ACC112 (cell line): ENCODE measurements around the gene MIB2.

ENCODE experiments used
- H2AFZ ChIP-seq: fragments of 200-600 bp; sonication (generic); one replicate; pipeline ENCODE4 v1.6.0; 2017; ENCODE audit warnings: antibody characterized with exemption, low read length; ENCODE audit not compliant: unreplicated experiment
- H3K27ac ChIP-seq: fragments of 200-600 bp; sonication (generic); 2 replicates; pipeline ENCODE4 v1.5.1; 2014; ENCODE audit warnings: low read depth, mild to moderate bottlenecking, antibody characterized with exemption, low read length, moderate library complexity
- H3K27me3 ChIP-seq: fragments of 200-600 bp; sonication (generic); 2 replicates; pipeline ENCODE4 v1.6.1; 2014; ENCODE audit warnings: mild to moderate bottlenecking, antibody characterized with exemption, low read length, moderate library complexity, mixed read lengths; ENCODE audit not compliant: insufficient read depth
- H3K36me3 ChIP-seq: fragments of 200-600 bp; sonication (generic); 2 replicates; pipeline ENCODE4 v1.6.1; 2016; ENCODE audit warnings: mild to moderate bottlenecking, antibody characterized with exemption, low read length, moderate library complexity, mixed read lengths; ENCODE audit not compliant: insufficient read depth
- H3K4me1 ChIP-seq: fragments of 200-600 bp; sonication (generic); one replicate; pipeline ENCODE4 v1.6.1; 2016; ENCODE audit warnings: low read length, mixed read lengths; ENCODE audit not compliant: insufficient read depth, unreplicated experiment, control insufficient read depth
- H3K4me3 ChIP-seq: fragments of 200-600 bp; sonication (generic); 2 replicates; pipeline ENCODE4 v1.5.1; 2014; ENCODE audit warnings: mild to moderate bottlenecking, low read depth, low read length
- H3K79me2 ChIP-seq: fragments of 200-600 bp; sonication (generic); one replicate; pipeline ENCODE4 v1.6.0; 2016; ENCODE audit warnings: low read length; ENCODE audit not compliant: control insufficient read depth, unreplicated experiment, insufficient read depth

Gene MIB2

GRCh38 chr1:1616045-1616790 lies 918 bp downstream of the MIB2 start:
- Histone ChIP-seq H3K79me2 (peaks cover 16% of the 10 kb centered on the region), H3K27ac (peak overlapping the region; percentile 100; the same call in 1 of the 2 replicates), H2AFZ (peak overlapping the region; percentile 95)

GRCh38 chr1:1616838-1617237 lies 1.5 kb downstream of the MIB2 start:
- Histone ChIP-seq H3K27me3 (no peaks in the 10 kb centered on the region), H3K27ac (no peak overlapping the region), H3K4me3 (peak overlapping the region; percentile 95), H2AFZ (no peak overlapping the region), H3K79me2 (peaks cover 16% of the 10 kb centered on the region), H3K36me3 (no peaks in the 10 kb centered on the region), H3K4me1 (peaks cover 11% of the 10 kb centered on the region)

More at GRCh38 chr1:1616045-1616790, 918 bp downstream of the MIB2 start:
- Histone ChIP-seq H3K4me1 (peaks cover 11% of the 10 kb centered on the region), H3K36me3 (no peaks in the 10 kb centered on the region), H3K4me3 (peak overlapping the region; percentile 95), H3K27me3 (no peaks in the 10 kb centered on the region)

- Histone ChIP-seq H3K79me2 (peaks cover 16% of the 10 kb centered on the region), H3K36me3 (no peaks in the 10 kb centered on the region), H3K4me1 (peaks cover 11% of the 10 kb centered on the region), H2AFZ (no peak overlapping the region), H3K4me3 (peak overlapping the region; percentile 95; the same call in 1 of the 2 replicates), H3K27ac (no peak overlapping the region), H3K27me3 (no peaks in the 10 kb centered on the region)
Measured at GRCh38 chr1:1617516-1617915, 2.2 kb downstream of the MIB2 start.

- H3K4me3 ChIP-seq = no peak overlapping the region
- no peak overlapping the region for H2AFZ ChIP-seq
- no peaks in the 10 kb centered on the region for H3K36me3 ChIP-seq
- H3K27ac ChIP-seq = no peak overlapping the region
- peaks cover 11% of the 10 kb centered on the region for H3K4me1 ChIP-seq
- H3K27me3 ChIP-seq = no peaks in the 10 kb centered on the region
- peaks cover 16% of the 10 kb centered on the region for H3K79me2 ChIP-seq
Measured at GRCh38 chr1:1617925-1618324, 2.6 kb downstream of the MIB2 start.

- Histone ChIP-seq H3K36me3 (no peaks in the 10 kb centered on the region), H3K4me3 (no peak overlapping the region), H3K79me2 (peaks cover 14% of the 10 kb centered on the region), H3K27me3 (no peaks in the 10 kb centered on the region), H3K27ac (no peak overlapping the region), H2AFZ (no peak overlapping the region), H3K4me1 (peaks cover 11% of the 10 kb centered on the region)
Measured at GRCh38 chr1:1618396-1619068, 3.2 kb downstream of the MIB2 start.

GRCh38 chr1:1619917-1620361 lies 4.6 kb downstream of the MIB2 start:
- Histone ChIP-seq H3K36me3 (no peaks in the 10 kb centered on the region), H3K4me1 (peaks cover 5% of the 10 kb centered on the region), H3K27me3 (no peaks in the 10 kb centered on the region), H3K27ac (no peak overlapping the region), H2AFZ (no peak overlapping the region), H3K4me3 (no peak overlapping the region), H3K79me2 (peaks cover 7% of the 10 kb centered on the region)

- Histone ChIP-seq H3K4me3 (no peak overlapping the region), H2AFZ (no peak overlapping the region), H3K27ac (no peak overlapping the region), H3K4me1 (peaks cover 5% of the 10 kb centered on the region), H3K27me3 (no peaks in the 10 kb centered on the region), H3K36me3 (no peaks in the 10 kb centered on the region), H3K79me2 (peaks cover 7% of the 10 kb centered on the region)
Measured at GRCh38 chr1:1620433-1621139, 5.3 kb downstream of the MIB2 start.

GRCh38 chr1:1621173-1622009 lies 6.1 kb downstream of the MIB2 start:
- H3K36me3 ChIP-seq = no peaks in the 10 kb centered on the region
- peaks cover 5% of the 10 kb centered on the region for H3K4me1 ChIP-seq
- no peak overlapping the region for H3K27ac ChIP-seq

GRCh38 chr1:1622010-1622787 lies 6.9 kb downstream of the MIB2 start:
- no peaks in the 10 kb centered on the region for H3K79me2 ChIP-seq
- no peaks in the 10 kb centered on the region for H3K36me3 ChIP-seq
- H3K4me3 ChIP-seq = no peak overlapping the region
- peaks cover 1% of the 10 kb centered on the region for H3K4me1 ChIP-seq
- no peak overlapping the region for H2AFZ ChIP-seq
- no peaks in the 10 kb centered on the region for H3K27me3 ChIP-seq
- H3K27ac ChIP-seq = no peak overlapping the region

More at GRCh38 chr1:1621173-1622009, 6.1 kb downstream of the MIB2 start:
- Histone ChIP-seq H3K27me3 (no peaks in the 10 kb centered on the region), H2AFZ (no peak overlapping the region), H3K79me2 (peaks cover 5% of the 10 kb centered on the region), H3K4me3 (no peak overlapping the region)
